Kidney (tissue), 14 donors: ENCODE measurements around the gene BIN1. TPM values are rescaled to one million over a fixed set of nuclear protein-coding genes. Genes with fewer than 3 reads are reported as not detected.

Experiments used
- DNase-seq, 5 donors: peaks; one replicate each; pipeline ENCODE4 v3.0.0-alpha.2; 2013 to 2020
- FAIRE-seq: peaks from 2 replicates; lab custom pipeline; 2012; peaks lifted over from hg19 to GRCh38; lab: Jason Lieb, UNC
- H3K27ac ChIP-seq, 2 donors: one replicate each; pipeline ENCODE4 v1.7.0; 2013; ENCODE audit warnings: low read depth in 2 of 2, low read length in 2 of 2, inconsistent platforms in 1 of 2
- H3K27me3 ChIP-seq: one replicate; pipeline ENCODE4 v1.7.1; 2013; ENCODE audit warnings: low read length, inconsistent platforms; ENCODE audit not compliant: control insufficient read depth, insufficient read depth
- H3K36me3 ChIP-seq, 3 donors: one replicate each; pipeline versions ENCODE4 v1.7.0 to v1.7.1; 2013; ENCODE audit warnings: low read length in 3 of 3, control low read depth in 1 of 3, inconsistent platforms in 1 of 3; ENCODE audit not compliant: insufficient read depth in 3 of 3, control insufficient read depth in 2 of 3
- H3K4me1 ChIP-seq, 3 donors: one replicate each; pipeline versions ENCODE4 v1.7.0 to v1.7.1; 2013; ENCODE audit warnings: low read length in 3 of 3, inconsistent platforms in 1 of 3, low read depth in 1 of 3; ENCODE audit not compliant: control insufficient read depth in 2 of 3, insufficient read depth in 2 of 3
- H3K4me3 ChIP-seq, 3 donors: one replicate each; pipeline versions ENCODE4 v1.7.0 to v1.8.1; 2013; ENCODE audit warnings: low read length in 3 of 3, control low read depth in 1 of 3, inconsistent platforms in 1 of 3
- H3K9ac ChIP-seq, 3 donors: one replicate each; pipeline versions ENCODE4 v1.7.0 to v1.7.1; 2013; ENCODE audit warnings: low read length in 3 of 3, control low read depth in 1 of 3, inconsistent platforms in 1 of 3
- H3K9me3 ChIP-seq, 3 donors: one replicate each; pipeline versions ENCODE4 v1.7.0 to v1.7.1; 2013; ENCODE audit warnings: low read length in 3 of 3, control low read depth in 1 of 3, inconsistent platforms in 1 of 3; ENCODE audit not compliant: control insufficient read depth in 2 of 3, insufficient read depth in 1 of 3
- intact Hi-C: fragments of 100-400 bp; cut with DNase I; formaldehyde crosslinking; loops from one replicate; pipeline ENCODE4 v1.11.1; 2022
- polyA plus RNA-seq: library from polyadenylated mRNA; stranded (reverse); fragments of 350-450 nt; fragmentation: Illumina TruSeq; extraction: RNeasy Lipid Tissue Mini Kit (QIAGEN cat#74804); gene quantifications from one replicate; pipeline ENCODE4 v1.2.3, GENCODE V29; 2014; ENCODE audit warnings: low read depth, low replicate concordance; ENCODE audit not compliant: insufficient read depth
- total RNA-seq: library from RNA; stranded (reverse); fragmentation: NEBNext Ultra II Directional; extraction: Animal tissue kit (Norgen Biotek cat#: 25700); gene quantifications from one replicate; pipeline ENCODE4 v1.2.1, GENCODE V29; 2021
- TF ChIP-seq, protein P1 (sequence below): IDR thresholded peaks from 3 replicates; pipeline ENCODE4 v1.5.1; 2012; ENCODE audit warnings: mild to moderate bottlenecking, moderate library complexity, borderline replicate concordance; ENCODE audit not compliant: insufficient read depth; ENCODE audit errors: extremely low read depth
- donor health status: control.
- donor health status: control.
- donor health status: control.
- donor health status: control.
- donor health status: control.
- donor health status: DM: yes; HTN: yes; CAD: no.
- donor health status: Normal renal cell carcinoma (clear cell type).

Gene BIN1
- total and polyA plus RNA-seq, 2 donors from 2014 or later, result 121 to 167 TPM

DNA sequence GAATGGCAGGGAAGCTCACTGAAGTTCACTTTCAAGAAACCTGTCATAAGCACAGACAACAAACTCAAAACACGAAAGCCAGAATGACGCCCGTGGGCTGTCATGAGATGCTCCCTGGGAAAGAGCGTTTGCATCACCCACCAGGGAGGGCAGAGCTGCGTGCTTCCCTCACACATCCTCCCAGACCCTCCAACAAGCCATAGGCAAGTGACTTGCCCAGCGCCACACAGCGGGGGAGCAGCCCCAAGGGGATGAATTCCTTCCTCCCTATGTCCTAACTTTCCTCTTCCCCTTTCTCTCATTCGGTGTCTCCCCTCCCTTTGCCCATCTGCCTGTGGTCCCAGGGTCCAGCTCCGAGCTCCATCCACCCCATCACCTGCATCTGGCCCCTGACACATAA lies 10.7 kb downstream of the BIN1 start:
- FAIRE-seq, result no peak
- H3K27ac ChIP-seq, result peak overlapping the region in 1 of 2 donors; percentile 20
- no peak overlapping the region for H3K9ac ChIP-seq

DNA sequence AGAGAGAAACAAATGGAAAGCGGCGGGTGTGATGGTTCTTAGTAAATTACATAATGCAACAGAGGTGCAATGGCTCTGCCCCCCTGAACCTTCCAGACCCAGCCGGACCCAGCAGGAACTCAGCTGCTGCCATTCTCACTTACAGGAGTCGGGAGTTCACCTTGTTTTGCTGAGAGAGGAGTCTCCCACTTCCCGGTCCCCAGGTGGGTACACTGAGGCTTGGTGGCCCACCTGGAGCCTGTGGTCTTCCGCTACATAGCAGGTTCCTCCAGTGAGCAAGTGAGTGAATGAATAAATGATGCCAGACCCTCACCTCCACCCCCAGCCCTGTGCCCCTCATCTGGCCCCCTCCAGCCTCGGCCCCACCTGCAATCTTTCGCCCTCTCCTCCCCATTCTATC lies 11.2 kb downstream of the BIN1 start:
- Histone ChIP-seq H3K27ac (peak overlapping the region; percentile 15 to 72), H3K9me3 (no peaks in the 10 kb centered on the region), H3K36me3 (no peaks in the 10 kb centered on the region), H3K9ac (no peak overlapping the region), H3K4me3 (no peak overlapping the region), H3K27me3 (no peaks in the 10 kb centered on the region), H3K4me1 (peaks cover 7 to 47% (median 40%) of the 10 kb centered on the region in 3 donors)
- TF ChIP-seq, protein P1, sequence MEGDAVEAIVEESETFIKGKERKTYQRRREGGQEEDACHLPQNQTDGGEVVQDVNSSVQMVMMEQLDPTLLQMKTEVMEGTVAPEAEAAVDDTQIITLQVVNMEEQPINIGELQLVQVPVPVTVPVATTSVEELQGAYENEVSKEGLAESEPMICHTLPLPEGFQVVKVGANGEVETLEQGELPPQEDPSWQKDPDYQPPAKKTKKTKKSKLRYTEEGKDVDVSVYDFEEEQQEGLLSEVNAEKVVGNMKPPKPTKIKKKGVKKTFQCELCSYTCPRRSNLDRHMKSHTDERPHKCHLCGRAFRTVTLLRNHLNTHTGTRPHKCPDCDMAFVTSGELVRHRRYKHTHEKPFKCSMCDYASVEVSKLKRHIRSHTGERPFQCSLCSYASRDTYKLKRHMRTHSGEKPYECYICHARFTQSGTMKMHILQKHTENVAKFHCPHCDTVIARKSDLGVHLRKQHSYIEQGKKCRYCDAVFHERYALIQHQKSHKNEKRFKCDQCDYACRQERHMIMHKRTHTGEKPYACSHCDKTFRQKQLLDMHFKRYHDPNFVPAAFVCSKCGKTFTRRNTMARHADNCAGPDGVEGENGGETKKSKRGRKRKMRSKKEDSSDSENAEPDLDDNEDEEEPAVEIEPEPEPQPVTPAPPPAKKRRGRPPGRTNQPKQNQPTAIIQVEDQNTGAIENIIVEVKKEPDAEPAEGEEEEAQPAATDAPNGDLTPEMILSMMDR, result no peak
- peak in 1 of 5 donors; percentile 48 for DNase-seq
- FAIRE-seq, result no peak
- intact Hi-C loops, result no loop called here

More for the DNA sequence above, 10.7 kb downstream of the BIN1 start:
- TF ChIP-seq, protein P1, result no peak
- intact Hi-C loops, result no loop called here
- Histone ChIP-seq H3K36me3 (no peaks in the 10 kb centered on the region), H3K9me3 (no peaks in the 10 kb centered on the region), H3K4me3 (no peak overlapping the region), H3K4me1 (peaks cover 7 to 52% (median 43%) of the 10 kb centered on the region in 3 donors), H3K27me3 (no peaks in the 10 kb centered on the region)
- DNase-seq, result peak in 1 of 5 donors; percentile 41

DNA sequence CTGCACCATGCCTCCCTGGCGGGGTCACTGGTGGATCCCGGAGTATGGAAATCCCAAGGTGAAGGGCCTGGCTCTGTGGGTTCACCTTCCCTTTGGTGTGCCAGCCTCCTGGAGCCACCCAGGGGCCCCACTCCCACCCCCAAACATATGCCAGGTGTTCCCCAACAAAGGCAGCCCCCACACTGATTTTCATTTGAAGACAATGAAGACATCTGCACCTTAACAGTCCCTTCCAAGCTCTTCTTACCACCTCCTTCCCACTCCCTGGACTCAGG lies 11.7 kb downstream of the BIN1 start:
- no peak for FAIRE-seq
- no peaks in the 10 kb centered on the region for H3K9me3 ChIP-seq
- peaks cover 7 to 47% (median 37%) of the 10 kb centered on the region in 3 donors for H3K4me1 ChIP-seq
- intact Hi-C loops, result no loop called here
- H3K4me3 ChIP-seq, result no peak overlapping the region
- no peaks in the 10 kb centered on the region for H3K36me3 ChIP-seq
- peak overlapping the region; percentile 15 to 72 for H3K27ac ChIP-seq
- TF ChIP-seq, protein P1, result no peak
- DNase-seq, result peak in 2 of 5 donors; percentile 41 to 52
- H3K9ac ChIP-seq, result peak overlapping the region in 1 of 3 donors; percentile 56
- no peaks in the 10 kb centered on the region for H3K27me3 ChIP-seq
